HG02970 (cell line): Measurements from ENCODE around the gene DYRK1A.

Experiments
- ATAC-seq: cut with Tn5 transposase; IDR thresholded peaks from one replicate; pipeline ENCODE4 v1.9.1; 2021; ENCODE audit warnings: mild to moderate bottlenecking, moderate library complexity, moderate number of reproducible peaks; ENCODE audit not compliant: unreplicated experiment, low FRiP score

Gene DYRK1A

DNA sequence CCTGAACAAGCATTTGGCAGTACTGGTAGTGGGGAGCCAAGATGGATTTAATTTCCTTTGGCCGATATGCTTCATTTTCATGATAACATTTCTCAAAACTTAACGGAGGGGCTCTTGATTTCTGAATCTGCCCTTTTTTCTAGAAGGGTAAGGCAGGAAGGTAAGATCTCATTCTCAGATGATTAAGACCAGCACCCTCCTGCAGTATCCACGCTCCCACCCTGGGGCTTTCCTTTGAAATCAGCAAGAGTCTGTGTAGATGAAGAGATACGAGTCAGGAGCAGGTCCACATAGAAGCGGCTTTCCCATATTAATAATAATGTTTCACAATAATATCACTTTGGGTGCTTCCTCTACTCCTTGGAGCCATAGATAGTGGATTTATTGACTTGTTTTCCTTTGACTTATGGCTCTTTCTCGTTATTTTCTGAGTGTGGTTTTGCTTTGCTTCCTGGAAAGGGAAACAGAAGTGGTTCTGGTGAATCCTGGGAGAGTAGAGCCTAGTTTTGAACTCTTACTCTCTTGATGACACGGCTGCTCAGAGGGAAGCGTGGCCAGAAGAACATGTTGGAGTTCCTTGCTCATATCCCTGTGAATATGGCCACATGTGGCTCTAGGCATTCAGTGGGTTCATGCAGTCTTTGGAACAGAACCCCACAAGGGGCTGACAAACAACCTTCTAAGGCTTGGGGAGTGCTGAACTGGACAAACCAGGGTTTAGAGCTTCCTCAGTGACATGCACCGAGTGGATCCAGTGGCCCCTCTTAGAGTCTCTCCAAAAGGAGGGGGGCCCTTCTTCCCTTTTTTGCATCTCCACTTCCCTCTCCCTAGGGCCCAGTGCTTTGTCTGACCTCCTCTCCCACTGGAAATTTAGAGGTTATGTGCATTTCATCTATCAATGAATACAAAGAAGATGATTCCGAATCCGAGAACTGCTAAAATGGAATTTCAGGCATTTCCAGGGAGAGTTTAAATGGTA, 195.7 kb downstream of the DYRK1A start:
- no peak for ATAC-seq

DNA sequence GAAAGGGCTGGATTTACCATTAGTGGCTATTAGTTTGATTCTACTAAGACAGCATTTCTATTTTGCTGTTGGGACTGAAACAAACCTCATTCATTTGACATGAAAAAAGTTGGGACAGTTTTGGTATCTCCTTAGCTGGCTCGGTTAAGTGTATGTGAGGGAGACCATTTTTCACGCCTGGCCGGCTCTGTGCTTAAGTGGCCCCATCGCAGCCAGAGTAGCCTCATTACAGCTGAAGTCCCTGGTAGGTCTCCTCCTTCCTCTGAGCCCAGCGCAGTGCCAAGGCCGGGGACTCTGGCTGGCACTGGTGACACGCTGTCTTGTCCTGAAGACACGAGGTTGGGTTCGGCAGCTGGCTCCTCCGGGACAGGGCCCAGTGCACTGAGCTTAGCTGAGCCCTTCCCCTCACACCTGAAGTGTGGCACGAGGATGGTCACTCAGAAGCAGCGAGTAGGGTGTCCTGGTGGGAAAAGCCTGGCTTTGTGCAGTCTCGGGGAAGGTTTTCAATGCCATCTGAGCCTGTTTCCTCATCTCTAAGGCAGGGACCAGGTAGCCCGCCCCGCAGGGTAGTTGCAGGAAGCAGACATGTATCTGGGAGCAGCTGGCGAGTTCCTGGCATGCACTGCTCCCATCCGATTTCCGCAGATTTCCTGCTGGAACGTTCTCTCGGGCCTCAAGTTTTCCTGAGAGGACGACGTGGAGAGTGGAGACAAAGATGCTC, 196.5 kb downstream of the DYRK1A start:
- ATAC-seq, result peak; percentile 21

DNA sequence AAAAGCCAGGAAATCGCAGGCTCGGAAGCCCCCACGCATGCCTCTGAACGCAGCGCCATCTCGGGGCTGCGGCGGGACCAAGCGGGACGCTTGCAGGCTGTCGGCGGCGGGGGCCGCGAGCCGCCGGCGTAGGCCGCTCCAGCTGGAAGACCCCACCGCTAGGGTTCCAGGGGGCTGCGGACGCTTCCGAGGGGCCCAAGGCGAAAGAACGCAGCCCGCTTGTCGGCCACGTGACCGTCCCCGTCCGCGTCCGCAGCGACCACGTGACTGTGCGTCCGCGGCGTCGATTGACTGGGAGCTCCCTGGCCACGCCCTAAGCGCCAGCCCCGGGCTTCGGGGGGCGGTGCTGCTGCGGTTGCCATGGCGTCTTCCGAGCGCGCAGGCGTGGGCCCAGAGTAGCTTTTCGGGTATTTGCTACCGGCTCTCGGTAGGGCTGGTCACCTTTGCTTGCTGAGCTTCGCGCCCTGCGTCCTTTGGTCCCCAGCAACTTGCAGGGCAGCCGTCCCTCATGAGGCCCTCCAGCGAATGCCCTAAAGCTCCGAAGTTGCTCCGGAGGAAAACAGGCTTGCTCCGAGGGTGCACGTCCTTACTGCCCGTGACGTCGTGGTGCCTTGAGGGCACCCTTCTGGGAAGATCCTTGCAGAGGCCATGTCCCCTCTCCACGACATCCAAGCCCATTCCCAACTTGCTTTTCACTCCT, 197.2 kb downstream of the DYRK1A start:
- peak; percentile 88 for ATAC-seq

DNA sequence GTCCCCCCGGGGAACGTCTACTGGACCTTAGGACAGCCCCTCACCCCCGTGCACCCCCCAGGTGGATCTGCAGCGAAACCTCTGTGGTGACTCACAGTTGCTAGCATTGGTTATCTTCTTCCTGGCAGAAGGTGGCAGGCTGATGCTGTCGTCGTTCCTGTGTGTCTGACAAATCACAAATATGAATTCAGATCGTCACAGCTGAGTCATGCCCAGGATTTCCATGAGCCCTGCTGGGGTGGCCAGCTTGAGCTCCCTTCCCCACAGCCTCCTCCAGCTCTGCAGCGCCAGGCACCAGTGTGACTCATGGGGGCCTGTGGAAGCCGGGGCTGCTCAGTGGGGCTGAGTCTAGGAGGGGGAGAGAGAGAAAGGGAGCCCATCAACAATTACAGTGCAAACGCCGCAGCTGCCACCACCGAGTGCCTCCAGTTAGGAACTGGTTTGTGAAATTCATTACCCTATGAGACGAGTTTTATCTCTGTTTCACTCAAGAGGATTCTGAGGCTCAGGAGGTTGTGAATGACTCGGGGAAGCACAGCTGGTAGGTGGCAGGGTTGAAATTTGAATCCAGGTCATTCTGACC, 197.9 kb downstream of the DYRK1A start:
- ATAC-seq, result peak; percentile 31

DNA sequence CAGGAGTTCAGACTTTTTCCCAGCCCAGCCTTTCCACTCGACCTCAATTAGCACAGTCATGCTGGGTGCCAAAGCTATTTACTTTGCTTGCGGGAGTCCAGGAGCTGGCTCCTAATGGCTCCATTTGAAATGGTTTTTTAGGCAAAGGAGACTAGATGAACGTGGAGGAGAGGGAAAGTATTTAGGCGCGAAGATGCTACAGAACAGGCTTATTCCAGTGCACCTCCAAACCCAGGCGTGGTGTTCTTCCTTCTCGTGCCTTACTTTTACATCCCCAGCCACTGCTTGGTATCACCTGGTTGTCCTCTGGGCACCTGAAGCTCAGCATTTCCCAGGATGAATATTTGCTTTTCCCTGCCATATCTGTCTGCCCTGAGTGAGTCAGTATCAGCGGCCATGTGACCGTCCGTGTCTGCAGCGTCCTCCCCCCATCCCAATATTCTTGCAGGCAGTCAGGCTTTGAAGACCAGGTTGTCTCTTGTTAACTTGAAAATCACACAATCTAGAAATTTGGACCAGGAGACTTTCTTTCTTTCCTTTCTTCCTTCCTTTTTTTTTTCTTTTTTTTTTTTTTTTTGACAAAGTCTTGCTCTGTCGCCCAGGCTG, 198.5 kb downstream of the DYRK1A start:
- no peak for ATAC-seq

DNA sequence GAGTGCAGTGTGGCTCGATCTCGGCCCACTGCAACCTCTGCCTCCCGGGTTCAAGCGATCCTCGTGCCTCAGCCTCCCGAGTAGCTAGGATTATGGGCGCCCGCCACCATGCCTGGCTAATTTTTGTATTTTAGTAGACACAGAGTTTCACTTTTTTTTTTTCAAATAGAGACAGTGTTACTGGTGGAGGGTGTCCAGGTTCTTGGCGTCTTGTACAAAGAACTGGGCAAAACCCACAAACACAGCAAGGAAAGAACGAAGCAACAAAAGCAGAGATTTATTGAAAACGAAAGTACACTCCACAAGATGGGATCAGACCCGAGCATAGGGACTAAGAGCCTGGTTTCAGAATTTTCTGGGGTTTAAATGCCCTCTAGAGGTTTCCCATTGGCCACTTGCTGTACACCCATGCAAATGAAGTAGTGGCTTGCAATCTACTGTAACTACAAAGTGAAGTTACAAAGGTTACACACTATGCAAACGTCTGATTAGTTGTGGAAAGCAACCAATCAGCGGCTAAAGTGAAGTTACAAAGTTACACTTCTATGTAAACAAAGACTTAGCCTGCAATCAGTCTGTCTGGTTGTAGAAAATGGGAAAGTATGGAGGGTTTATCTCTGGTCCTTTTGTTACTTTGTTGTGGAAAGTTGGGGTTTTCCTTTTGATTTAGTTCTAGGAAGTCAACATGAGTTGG, 199.1 kb downstream of the DYRK1A start:
- ATAC-seq, result no peak

DNA sequence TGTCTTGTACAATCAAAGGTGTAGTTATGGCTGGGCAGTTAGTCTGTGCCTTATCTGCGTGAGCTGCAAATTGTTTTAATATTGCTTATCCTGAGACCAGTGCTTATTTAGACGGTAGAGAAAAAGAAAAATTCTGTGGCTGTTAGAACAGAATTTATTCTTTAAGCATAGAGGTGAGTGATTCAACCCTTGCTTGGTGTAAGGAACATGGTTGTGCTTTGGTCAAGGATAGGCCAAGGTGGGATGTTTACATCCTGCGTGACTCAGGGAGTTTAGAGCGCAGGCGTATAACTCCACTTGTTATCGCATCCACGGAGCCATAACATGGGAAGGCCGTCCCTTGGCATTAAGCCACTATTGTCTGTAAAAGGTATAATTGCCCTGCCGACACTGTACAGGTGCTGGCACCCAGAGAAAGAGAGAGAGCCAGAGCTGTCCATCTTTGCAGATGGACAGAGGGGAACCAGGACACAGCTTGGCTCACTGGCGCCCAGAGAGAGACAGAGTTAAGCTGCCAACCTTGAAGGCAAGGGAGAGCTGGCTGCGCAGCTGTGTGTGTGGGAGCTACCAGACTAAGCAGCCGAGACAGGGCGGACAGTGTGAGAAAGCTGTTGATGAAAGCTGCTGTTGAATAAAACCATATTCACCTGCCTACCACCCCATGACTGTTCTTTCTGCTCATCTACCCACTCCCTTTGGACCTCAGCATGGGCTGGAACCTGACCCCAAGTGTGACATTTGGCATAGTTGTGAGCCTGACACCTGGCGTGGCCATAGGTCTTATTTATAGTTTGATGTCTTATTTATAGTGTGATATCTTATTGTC, 200.4 kb downstream of the DYRK1A start:
- ATAC-seq, result no peak

DNA sequence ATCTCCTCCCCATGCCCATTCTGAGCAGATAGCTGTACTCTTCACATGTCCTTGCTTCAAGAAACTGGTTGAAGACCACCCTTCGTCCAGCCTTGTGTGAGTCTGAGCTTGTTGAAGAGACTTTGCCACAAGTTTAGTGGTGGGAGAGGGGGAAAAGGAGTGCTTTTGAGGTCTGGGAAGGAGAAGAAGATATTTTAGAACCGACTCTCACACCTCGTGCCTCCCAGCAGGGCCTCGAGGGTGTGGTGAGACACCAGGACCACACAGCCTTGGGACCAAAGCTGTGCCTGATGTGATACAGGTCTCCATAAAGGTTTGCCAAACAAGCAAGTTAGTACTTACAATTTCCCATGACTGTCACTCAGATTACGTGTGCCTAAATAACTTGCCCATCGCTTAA, 201.8 kb downstream of the DYRK1A start:
- no peak for ATAC-seq

DNA sequence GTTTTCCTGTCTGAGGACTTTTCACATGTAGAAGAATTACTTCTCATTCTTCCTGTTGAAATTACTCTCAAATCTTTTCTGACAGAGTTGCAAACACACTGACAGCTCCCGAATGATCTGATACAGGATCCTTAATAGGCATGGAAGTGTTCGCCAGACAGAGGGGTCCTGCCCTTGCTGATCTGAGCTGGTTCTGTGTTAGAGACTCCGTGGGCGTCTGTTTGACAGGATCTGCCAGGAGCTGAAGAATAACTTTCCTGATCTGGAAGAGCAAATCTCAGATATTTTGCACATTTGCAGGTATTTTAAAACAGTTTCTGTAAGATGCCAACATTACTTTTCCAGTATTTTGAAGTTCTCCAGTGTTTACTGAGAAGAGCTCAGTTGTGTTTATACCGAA, 202.3 kb downstream of the DYRK1A start:
- no peak for ATAC-seq

DNA sequence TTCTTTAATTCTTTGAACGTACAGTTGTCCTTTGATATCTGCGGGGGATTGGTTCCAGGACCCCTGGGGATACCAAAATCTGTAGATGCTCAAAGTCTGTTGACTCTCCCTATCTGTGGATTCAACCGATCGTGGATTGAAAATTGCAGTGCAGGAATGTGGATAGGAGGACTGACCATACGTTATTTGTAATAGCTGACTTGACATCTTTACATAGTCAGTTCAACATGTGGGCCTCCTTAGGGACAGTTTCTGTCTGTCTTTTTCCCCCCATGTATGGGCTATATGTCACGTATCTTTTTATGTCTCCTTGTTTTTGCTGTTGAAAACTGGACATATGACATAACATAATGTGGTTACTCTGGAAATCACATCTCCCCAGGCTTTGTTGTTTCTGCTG, 204.9 kb downstream of the DYRK1A start:
- ATAC-seq, result no peak

DNA sequence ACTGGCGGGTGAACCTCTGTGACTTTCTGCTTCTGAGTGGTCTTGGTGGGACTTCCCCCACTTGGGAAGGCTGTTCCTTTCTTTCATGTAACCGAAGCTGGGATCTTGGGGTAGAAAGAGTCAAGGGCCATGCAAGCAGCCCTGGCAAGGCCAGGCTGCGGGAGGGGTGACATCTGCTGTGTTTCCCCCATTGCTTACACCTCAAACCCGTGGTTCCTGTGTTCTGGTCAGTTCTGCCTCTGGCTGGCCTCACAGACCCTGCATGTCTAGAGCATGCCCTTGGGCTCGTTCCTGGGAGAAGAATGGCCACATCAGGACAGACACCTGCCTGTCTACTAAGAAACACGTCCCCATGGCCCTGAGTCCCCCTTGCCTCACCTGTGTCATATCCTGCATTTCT, 207.7 kb downstream of the DYRK1A start:
- no peak for ATAC-seq

DNA sequence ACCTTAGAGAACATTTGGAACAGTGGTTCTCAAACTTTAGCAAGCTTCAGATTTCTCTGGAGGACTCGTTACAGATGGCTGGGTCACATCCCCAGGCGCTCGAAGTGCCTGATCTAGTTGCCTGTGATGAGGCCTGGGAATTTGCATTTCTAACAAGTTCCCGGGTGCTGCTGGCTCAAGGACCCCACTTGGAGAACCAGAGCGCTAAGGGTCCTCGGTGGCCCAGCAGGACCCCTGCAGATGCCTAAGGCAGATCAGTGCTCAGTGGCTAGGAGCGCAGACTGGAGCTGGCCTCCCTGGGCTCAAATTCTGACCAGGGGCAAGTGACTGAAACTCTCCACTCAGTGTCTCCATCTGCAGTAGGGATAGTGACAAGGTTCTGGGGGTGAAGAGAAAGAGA, 208.2 kb downstream of the DYRK1A start:
- no peak for ATAC-seq

DNA sequence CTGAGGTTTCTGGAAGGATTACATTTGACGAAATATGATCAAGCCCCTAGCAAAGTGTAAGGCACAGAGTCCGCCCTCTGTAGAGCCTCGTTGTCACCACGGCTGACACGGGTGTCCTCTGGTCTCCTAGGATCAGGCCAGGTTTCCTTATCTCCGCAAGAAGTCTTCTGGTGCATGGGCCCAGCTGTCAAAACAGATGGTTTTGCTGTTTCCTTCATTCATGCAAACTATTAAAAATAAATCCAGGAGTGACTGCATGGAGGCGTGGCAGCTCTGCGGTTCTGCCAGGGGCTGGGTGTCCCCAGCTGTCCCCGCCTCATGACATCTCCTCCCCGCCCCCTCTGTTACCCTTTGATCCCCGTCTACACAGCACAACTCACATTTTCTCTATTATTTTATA, 209.0 kb downstream of the DYRK1A start:
- no peak for ATAC-seq
